ENCODE data around the gene BABAM2. TPM values are rescaled to one million over a fixed set of nuclear protein-coding genes. Genes with fewer than 3 reads are reported as not detected.

BABAM2 gene
- total RNA-seq, 2 experiments from 2014 or later = 41.9 to 49.7 TPM

GRCh38 chr2:28355521-28356094, 465.1 kb downstream of the BABAM2 start:
- Mint-ChIP-seq H3K9me3 (no peaks in the 10 kb centered on the region), H3K4me3 (no peak overlapping the region), H3K4me1 (peaks cover 33% of the 10 kb centered on the region), H3K27me3 (no peaks in the 10 kb centered on the region), H3K27ac (peak overlapping the region; percentile 69), H3K36me3 (ENCODE audit: low read depth) (no peaks in the 10 kb centered on the region)
- no peak for DNase-seq
- ChIA-PET POLR2A (no interaction called here), CTCF (no interaction called here)

GRCh38 chr2:28356095-28356911, 465.8 kb downstream of the BABAM2 start:
- H3K4me3 Mint-ChIP-seq = no peak overlapping the region
- no peaks in the 10 kb centered on the region for H3K9me3 Mint-ChIP-seq

GRCh38 chr2:28357055-28357454, 466.5 kb downstream of the BABAM2 start:
- Mint-ChIP-seq H3K27ac (no peak overlapping the region), H3K27me3 (no peaks in the 10 kb centered on the region), H3K9me3 (no peaks in the 10 kb centered on the region), H3K4me3 (no peak overlapping the region), H3K4me1 (peaks cover 39% of the 10 kb centered on the region), H3K36me3 (ENCODE audit: low read depth) (no peaks in the 10 kb centered on the region)
- CTCF ChIA-PET = interaction anchor here (0.6 kb wide), 3 partner anchors 11 to 1174 kb away, joined by 3 to 4 read pairs (median 4); no protein-coding TSS in a partner anchor
- DNase-seq = no peak
- POLR2A ChIA-PET = no interaction called here

More at GRCh38 chr2:28356095-28356911, 465.8 kb downstream of the BABAM2 start:
- ChIA-PET POLR2A (no interaction called here), CTCF (interaction anchor here (0.9 kb wide), 1 partner anchor 18 kb away, joined by 3 read pairs; no protein-coding TSS in a partner anchor)
- DNase-seq = no peak
- Mint-ChIP-seq H3K36me3 (ENCODE audit: low read depth) (no peaks in the 10 kb centered on the region), H3K27me3 (no peaks in the 10 kb centered on the region), H3K4me1 (peaks cover 40% of the 10 kb centered on the region), H3K27ac (peak overlapping the region; percentile 69)

- Mint-ChIP-seq H3K36me3 (ENCODE audit: low read depth) (no peaks in the 10 kb centered on the region), H3K27me3 (no peaks in the 10 kb centered on the region), H3K4me3 (no peak overlapping the region), H3K27ac (peak overlapping the region; percentile 98), H3K9me3 (no peaks in the 10 kb centered on the region), H3K4me1 (peaks cover 43% of the 10 kb centered on the region)
- ChIA-PET POLR2A (no interaction called here), CTCF (interaction anchor here (0.6 kb wide), 1 partner anchor 1175 kb away, joined by 4 read pairs; no protein-coding TSS in a partner anchor)
- no peak for DNase-seq
Observed at GRCh38 chr2:28357948-28358667, 467.6 kb downstream of the BABAM2 start.

- H3K27ac Mint-ChIP-seq = peak overlapping the region; percentile 98
- H3K9me3 Mint-ChIP-seq = no peaks in the 10 kb centered on the region
- DNase-seq = peak; percentile 16
- CTCF ChIA-PET = no interaction called here
- peak overlapping the region; percentile 62 for H3K4me3 Mint-ChIP-seq
- H3K27me3 Mint-ChIP-seq = no peaks in the 10 kb centered on the region
- peaks cover 48% of the 10 kb centered on the region for H3K4me1 Mint-ChIP-seq
- no peaks in the 10 kb centered on the region for H3K36me3 Mint-ChIP-seq (ENCODE audit: low read depth)
- POLR2A ChIA-PET = no interaction called here
Observed at GRCh38 chr2:28358668-28359201, 468.2 kb downstream of the BABAM2 start.

- peak; percentile 90 for DNase-seq
- ChIA-PET CTCF (interaction anchor here (0.9 kb wide), 1 partner anchor 19 kb away, joined by 3 read pairs; no protein-coding TSS in a partner anchor), POLR2A (no interaction called here)
- Mint-ChIP-seq H3K4me1 (peaks cover 55% of the 10 kb centered on the region), H3K36me3 (ENCODE audit: low read depth) (no peaks in the 10 kb centered on the region), H3K27ac (peak overlapping the region; percentile 98), H3K4me3 (peak overlapping the region; percentile 62), H3K9me3 (no peaks in the 10 kb centered on the region), H3K27me3 (no peaks in the 10 kb centered on the region)
Observed at GRCh38 chr2:28359222-28360057, 468.9 kb downstream of the BABAM2 start.

GRCh38 chr2:28360058-28360717, 469.7 kb downstream of the BABAM2 start:
- no peak overlapping the region for H3K4me3 Mint-ChIP-seq
- ChIA-PET POLR2A (no interaction called here), CTCF (interaction anchor here (0.9 to 1.3 kb wide), 3 partner anchors 10 to 107 kb away, joined by 3 read pairs; no protein-coding TSS in a partner anchor)
- H3K27me3 Mint-ChIP-seq = no peaks in the 10 kb centered on the region
- no peaks in the 10 kb centered on the region for H3K36me3 Mint-ChIP-seq (ENCODE audit: low read depth)
- H3K4me1 Mint-ChIP-seq = peaks cover 63% of the 10 kb centered on the region
- H3K9me3 Mint-ChIP-seq = no peaks in the 10 kb centered on the region
- DNase-seq = no peak
- H3K27ac Mint-ChIP-seq = peak overlapping the region; percentile 98

- H3K27me3 Mint-ChIP-seq = no peaks in the 10 kb centered on the region
- no peak overlapping the region for H3K4me3 Mint-ChIP-seq
- DNase-seq = no peak
- ChIA-PET POLR2A (no interaction called here), CTCF (interaction anchor here (0.8 to 1.3 kb wide), 4 partner anchors 10 to 107 kb away, joined by 3 read pairs; no protein-coding TSS in a partner anchor)
- peaks cover 69% of the 10 kb centered on the region for H3K4me1 Mint-ChIP-seq
- H3K36me3 Mint-ChIP-seq (ENCODE audit: low read depth) = no peaks in the 10 kb centered on the region
- peak overlapping the region; percentile 98 for H3K27ac Mint-ChIP-seq
- no peaks in the 10 kb centered on the region for H3K9me3 Mint-ChIP-seq
Observed at GRCh38 chr2:28360718-28361293, 470.3 kb downstream of the BABAM2 start.

- no peaks in the 10 kb centered on the region for H3K9me3 Mint-ChIP-seq
- H3K27me3 Mint-ChIP-seq = no peaks in the 10 kb centered on the region
- H3K36me3 Mint-ChIP-seq (ENCODE audit: low read depth) = no peaks in the 10 kb centered on the region
- no peak for DNase-seq
- peak overlapping the region; percentile 14 for H3K27ac Mint-ChIP-seq
- POLR2A ChIA-PET = no interaction called here
- no peak overlapping the region for H3K4me3 Mint-ChIP-seq
- CTCF ChIA-PET = interaction anchor here (0.6 to 2.2 kb wide), 5 partner anchors 12 to 103 kb away, joined by 3 to 6 read pairs (median 3); no protein-coding TSS in a partner anchor
- H3K4me1 Mint-ChIP-seq = peaks cover 82% of the 10 kb centered on the region
Observed at GRCh38 chr2:28361991-28362710, 471.6 kb downstream of the BABAM2 start.

GRCh38 chr2:28362991-28363521, 472.5 kb downstream of the BABAM2 start:
- Mint-ChIP-seq H3K36me3 (ENCODE audit: low read depth) (no peaks in the 10 kb centered on the region), H3K27me3 (no peaks in the 10 kb centered on the region), H3K4me1 (peaks cover 87% of the 10 kb centered on the region), H3K4me3 (no peak overlapping the region), H3K27ac (no peak overlapping the region), H3K9me3 (no peaks in the 10 kb centered on the region)
- POLR2A ChIA-PET = no interaction called here
- CTCF ChIA-PET = interaction anchor here (0.7 to 2.2 kb wide), 4 partner anchors 13 to 449 kb away, joined by 3 to 6 read pairs (median 3); no protein-coding TSS in a partner anchor
- DNase-seq = no peak

All from activated CD4-positive, alpha-beta T cell treated with anti-CD3 and anti-CD28 coated beads, Interleukin-2, amount 10 ng/mL, durations not matched to agents 7 days and 5 days (primary cell).